K562 (cell line): ENCODE results near the gene GRIK1. TPM values are rescaled to one million over a fixed set of nuclear protein-coding genes. Genes with fewer than 3 reads are reported as not detected.

ENCODE experiments used
- ATAC-seq: fragments of 200-7000 bp; cut with Tn5 transposase; 3 replicates; pipeline ENCODE4 v1.9.1; 2020; ENCODE audit warnings: moderate library complexity
- BruUV-seq: library from RNA; stranded (reverse); fragments of 400-500 nt; replicated peaks from 2 replicates; lab custom pipeline; 2021; lab: Mats Ljungman, UMichigan
- CTCF ChIA-PET: fragments of 300-600 bp; formaldehyde crosslinking; extraction: SDS; loops from one replicate; lab custom pipeline; 2021; ENCODE audit warnings: low intra/inter-chr PET ratio; lab: Yijun Ruan, JAX
- POLR2A ChIA-PET: fragments of 300-600, 350-650 bp; sonication (Branson Sonifier 250); formaldehyde crosslinking; extraction: SDS; loops from one replicate; lab custom pipeline; 2021; ENCODE audit warnings: antibody characterized with exemption, inconsistent platforms; lab: Yijun Ruan, JAX
- DNase-seq, 4 experiments: peaks; one replicate each; pipeline versions ENCODE4 v3.0.0 to v3.0.0-alpha.2; 2011 to 2018; ENCODE audit warnings: low spot score in 3 of 4, mixed read lengths in 3 of 4; ENCODE audit errors: extremely low read depth in 1 of 4
- FAIRE-seq: peaks from 2 replicates; lab custom pipeline; 2011; peaks lifted over from hg19 to GRCh38; lab: Jason Lieb, UNC
- H2AFZ ChIP-seq: 2 replicates; pipeline ENCODE4 v1.6.0; 2011; ENCODE audit warnings: low read depth, low read length, control low read depth, inconsistent platforms
- H3K27ac ChIP-seq: fragments of 200-600 bp; 3 replicates; pipeline ENCODE4 v1.8.0; 2011; ENCODE audit warnings: low read depth, mild to moderate bottlenecking, control low read depth, inconsistent platforms, low read length, moderate library complexity, mixed read lengths; ENCODE audit errors: extremely low read depth
- H3K27me3 ChIP-seq, 2 experiments: fragments of 300-600 bp in 1 of 2; 2 replicates in 1 of 2; 3 replicates in 1 of 2; pipeline versions ENCODE4 v1.6.0 to v1.8.0; 2011; ENCODE audit warnings: inconsistent platforms in 2 of 2, low read length in 2 of 2, mild to moderate bottlenecking in 1 of 2, mixed read lengths in 1 of 2, moderate library complexity in 1 of 2; ENCODE audit not compliant: control insufficient read depth in 2 of 2, insufficient read depth in 2 of 2
- H3K36me3 ChIP-seq: fragments of 300-600 bp; 3 replicates; pipeline ENCODE4 v1.8.0; 2011; ENCODE audit warnings: mild to moderate bottlenecking, low read length, inconsistent platforms; ENCODE audit not compliant: control insufficient read depth, insufficient read depth
- H3K4me1 ChIP-seq, 2 experiments: fragments of 200-600 bp in 1 of 2; replicated peaks in 1 of 2; 2 replicates in 1 of 2; 3 replicates in 1 of 2; pipeline versions ENCODE4 v1.5.1 to v1.8.0; 2011; ENCODE audit warnings: inconsistent platforms in 2 of 2, low read length in 2 of 2, mild to moderate bottlenecking in 1 of 2, mixed read lengths in 1 of 2, moderate library complexity in 1 of 2; ENCODE audit not compliant: control insufficient read depth in 2 of 2, insufficient read depth in 2 of 2
- H3K4me2 ChIP-seq: 2 replicates; pipeline ENCODE4 v1.6.1; 2011; ENCODE audit warnings: low read length, control low read depth, inconsistent platforms, mixed read lengths; ENCODE audit not compliant: insufficient read depth
- H3K4me3 ChIP-seq: fragments of 200-600 bp; sonication (generic), shearing (Covaris generic); 2 replicates; pipeline ENCODE4 v1.5.1; 2016; ENCODE audit warnings: control low read depth, inconsistent platforms
- H3K79me2 ChIP-seq: fragments of 200-600 bp; 3 replicates; pipeline ENCODE4 v1.8.0; 2011; ENCODE audit warnings: low read length, inconsistent platforms; ENCODE audit not compliant: control insufficient read depth, insufficient read depth
- H3K9ac ChIP-seq, 2 experiments: 2 replicates each; pipeline versions ENCODE4 v1.6.0 to v1.6.1; 2011; ENCODE audit warnings: low read depth in 2 of 2, low read length in 2 of 2, control low read depth in 1 of 2, inconsistent platforms in 1 of 2, mild to moderate bottlenecking in 1 of 2, mixed read lengths in 1 of 2; ENCODE audit not compliant: insufficient read depth in 1 of 2
- H3K9me1 ChIP-seq: one replicate; pipeline ENCODE4 v1.6.0; 2011; ENCODE audit warnings: inconsistent platforms, mild to moderate bottlenecking, low read length, moderate library complexity; ENCODE audit not compliant: control insufficient read depth, insufficient read depth
- H3K9me3 ChIP-seq: replicated peaks from 2 replicates; pipeline ENCODE4 v1.5.1; 2011; ENCODE audit warnings: low read depth, low read length, inconsistent platforms; ENCODE audit not compliant: control insufficient read depth, insufficient read depth
- H4K20me1 ChIP-seq: replicated peaks from 2 replicates; pipeline ENCODE4 v1.6.1; 2011; ENCODE audit warnings: low read length, inconsistent platforms, mixed read lengths; ENCODE audit not compliant: control insufficient read depth, insufficient read depth
- ARID1B ChIP-seq: fragments of 450-650 bp; IDR thresholded peaks from 2 replicates; pipeline ENCODE4 v1.6.1; 2016; ENCODE audit warnings: antibody characterized with exemption, mild to moderate bottlenecking, inconsistent platforms
- DPF2 ChIP-seq: fragments of 450-650 bp; IDR thresholded peaks from 2 replicates; pipeline ENCODE4 v1.6.1; 2016
- EP300 ChIP-seq: IDR thresholded peaks from 2 replicates; pipeline ENCODE4 v1.6.1; 2012; ENCODE audit warnings: low read length, improper control_type of control experiment
- ETV1 ChIP-seq: fragments of 450-650 bp; conservative IDR thresholded peaks from 2 replicates; pipeline ENCODE4 v1.6.1; 2016; ENCODE audit warnings: missing genetic modification characterization, control low read depth, low read depth, missing compliant biosample characterization
- FOSL1 ChIP-seq: fragments of 200-800 bp; sonication (Bioruptor generic); conservative IDR thresholded peaks from 2 replicates; pipeline ENCODE4 v1.6.1; 2016; ENCODE audit warnings: missing genetic modification characterization, missing compliant biosample characterization
- FOXM1 ChIP-seq, 2 experiments: fragments of 450-650 bp in 1 of 2; sonication (generic) in 1 of 2; formaldehyde crosslinking in 1 of 2; IDR thresholded peaks; 2 replicates each; pipeline versions ENCODE4 v1.6.1 to v1.9.0; 2017 to 2022; ENCODE audit warnings: low read depth in 2 of 2, mild to moderate bottlenecking in 2 of 2, missing genetic modification reagents in 1 of 2, moderate library complexity in 1 of 2
- GABPB1 ChIP-seq: sonication (generic); formaldehyde crosslinking; IDR thresholded peaks from 2 replicates; pipeline ENCODE4 v1.8.0; 2022; ENCODE audit warnings: mild to moderate bottlenecking, missing genetic modification reagents
- NCOA4 ChIP-seq: fragments of 450-650 bp; IDR thresholded peaks from 2 replicates; pipeline ENCODE4 v1.6.1; 2018; ENCODE audit warnings: mild to moderate bottlenecking; ENCODE audit not compliant: partially characterized antibody
- NR2C2 ChIP-seq, 2 experiments: fragments of 200-800 bp in 1 of 2; sonication (Bioruptor generic) in 1 of 2; sonication (generic) in 1 of 2; formaldehyde crosslinking in 1 of 2; IDR thresholded peaks; 2 replicates each; pipeline versions ENCODE4 v1.6.1 to v1.8.0; 2016 to 2022; ENCODE audit warnings: mild to moderate bottlenecking in 1 of 2, missing compliant biosample characterization in 1 of 2, missing genetic modification characterization in 1 of 2, missing genetic modification reagents in 1 of 2
- SMAD1 ChIP-seq: fragments of 150-350 bp; IDR thresholded peaks from 2 replicates; pipeline ENCODE4 v1.6.1; 2014; ENCODE audit warnings: low read length, low read depth; ENCODE audit not compliant: partially characterized antibody
- SMARCA4 ChIP-seq: fragments of 450-650 bp; IDR thresholded peaks from 2 replicates; pipeline ENCODE4 v1.6.1; 2016
- SMARCE1 ChIP-seq: fragments of 450-650 bp; IDR thresholded peaks from 2 replicates; pipeline ENCODE4 v1.7.1; 2016; ENCODE audit warnings: mild to moderate bottlenecking
- SOX6 ChIP-seq: fragments of 450-650 bp; IDR thresholded peaks from 2 replicates; pipeline ENCODE4 v1.6.1; 2014; ENCODE audit warnings: mild to moderate bottlenecking
- TEAD4 ChIP-seq, 2 experiments: sonication (generic) in 1 of 2; formaldehyde crosslinking in 1 of 2; IDR thresholded peaks; 2 replicates each; pipeline versions ENCODE4 v1.6.1 to v1.8.0; 2012 to 2022; ENCODE audit warnings: borderline replicate concordance in 1 of 2, inconsistent platforms in 1 of 2, low read length in 1 of 2, mild to moderate bottlenecking in 1 of 2, missing genetic modification reagents in 1 of 2
- ZNF584 ChIP-seq: fragments of 200-800 bp; sonication (Bioruptor generic); IDR thresholded peaks from 2 replicates; pipeline ENCODE4 v1.6.1; 2016; ENCODE audit warnings: low read depth, mild to moderate bottlenecking, missing genetic modification characterization, missing compliant biosample characterization
- ZSCAN32 ChIP-seq: fragments of 450-650 bp; formaldehyde crosslinking; IDR thresholded peaks from 2 replicates; pipeline ENCODE4 v1.4.0; 2020; ENCODE audit warnings: mild to moderate bottlenecking, moderate library complexity
- WGBS: fragments of 100-300 bp; shearing (Covaris generic); methylation state at CpG from one replicate; pipeline ENCODE4 v1.1.6; 2016; ENCODE audit warnings: low coverage, mixed read lengths; ENCODE audit not compliant: insufficient coverage; ENCODE audit errors: missing lambda C conversion rate; 5-methylcytosine and 5-hydroxymethylcytosine counted together
- in situ Hi-C: fragments of 300-500 bp; cut with MboI; formaldehyde crosslinking; loops from 4 replicates; pipeline ENCODE4 v1.15.0; 2018; ENCODE audit warnings: inconsistent platforms, mixed read lengths
- intact Hi-C: fragments of 100-400 bp; cut with micrococcal nuclease; formaldehyde crosslinking; loops from 2 replicates; pipeline ENCODE4 v1.14.2; 2022
- polyA plus RNA-seq, 8 experiments: library from polyadenylated mRNA; depleted of rRNA in 4 of 8; stranded (reverse) in 5 of 8; unstranded in 3 of 8; fragments of >200 nt; fragmentation: Nextera tagmentation in 2 of 8; fragmentation: Illumina TruSeq in 1 of 8; extraction: Ambion mirVana in 2 of 8; extraction: Trizol in 1 of 8; gene quantifications; 2 replicates each; pipeline versions ENCODE4 v1.2.1 to v1.2.3, GENCODE V29; 2011 to 2014; ENCODE audit warnings: inconsistent platforms in 1 of 8, missing spikeins in 1 of 8
- total RNA-seq, 7 experiments: library from RNA; depleted of rRNA in 6 of 7; stranded (reverse); fragments of >200 nt in 6 of 7; fragmentation: Illumina TruSeq in 2 of 7; extraction: Trizol in 2 of 7; gene quantifications; 2 replicates each; pipeline versions ENCODE4 v1.2.1 to v1.2.3, GENCODE V29; 2011 to 2021; ENCODE audit warnings: low replicate concordance in 1 of 7
- TF ChIP-seq, protein P1 (sequence below), 3 experiments: IDR thresholded peaks in 2 of 3; conservative IDR thresholded peaks in 1 of 3; 2 replicates each; pipeline ENCODE4 v1.5.1; 2011 to 2012; ENCODE audit warnings: low read length in 3 of 3, mild to moderate bottlenecking in 3 of 3, control low read depth in 2 of 3, improper control_type of control experiment in 1 of 3, inconsistent platforms in 1 of 3, low read depth in 1 of 3, mixed read lengths in 1 of 3, moderate library complexity in 1 of 3; ENCODE audit not compliant: insufficient read depth in 2 of 3

The GRIK1 gene
- total and polyA plus RNA-seq, 9 of the 15 experiments (the other 6 are each of a cell fraction or from before 2014, with no cell fraction given): 0.17 to 2.8 (median 0.53) TPM

- TF ChIP-seq, protein P1, sequence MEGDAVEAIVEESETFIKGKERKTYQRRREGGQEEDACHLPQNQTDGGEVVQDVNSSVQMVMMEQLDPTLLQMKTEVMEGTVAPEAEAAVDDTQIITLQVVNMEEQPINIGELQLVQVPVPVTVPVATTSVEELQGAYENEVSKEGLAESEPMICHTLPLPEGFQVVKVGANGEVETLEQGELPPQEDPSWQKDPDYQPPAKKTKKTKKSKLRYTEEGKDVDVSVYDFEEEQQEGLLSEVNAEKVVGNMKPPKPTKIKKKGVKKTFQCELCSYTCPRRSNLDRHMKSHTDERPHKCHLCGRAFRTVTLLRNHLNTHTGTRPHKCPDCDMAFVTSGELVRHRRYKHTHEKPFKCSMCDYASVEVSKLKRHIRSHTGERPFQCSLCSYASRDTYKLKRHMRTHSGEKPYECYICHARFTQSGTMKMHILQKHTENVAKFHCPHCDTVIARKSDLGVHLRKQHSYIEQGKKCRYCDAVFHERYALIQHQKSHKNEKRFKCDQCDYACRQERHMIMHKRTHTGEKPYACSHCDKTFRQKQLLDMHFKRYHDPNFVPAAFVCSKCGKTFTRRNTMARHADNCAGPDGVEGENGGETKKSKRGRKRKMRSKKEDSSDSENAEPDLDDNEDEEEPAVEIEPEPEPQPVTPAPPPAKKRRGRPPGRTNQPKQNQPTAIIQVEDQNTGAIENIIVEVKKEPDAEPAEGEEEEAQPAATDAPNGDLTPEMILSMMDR (IDR thresholded peaks at IDR 0.05 in 2 of 3, conservative IDR thresholded peaks at IDR 0.05 in 1 of 3; ENCODE audit: insufficient read depth in 2 of 3, low read depth in 1 of 3, low read length in 3 of 3): 0 out of 6 replicates have a peak, but pooled peaks of 1 of the 3 experiments have one; percentile 5
These were observed 272.1 kb downstream of the GRIK1 start (continued) for GRCh38 chr21:29667651-29668050.

- no peaks in the 10 kb centered on the region for H3K27me3 ChIP-seq
- H3K79me2 ChIP-seq: no peaks in the 10 kb centered on the region
- H3K4me2 ChIP-seq: no peak overlapping the region
- no peaks in the 10 kb centered on the region for H3K9me1 ChIP-seq
- no peak for ATAC-seq
- TF ChIP-seq NCOA4 (no peak), GABPB1 (CRISPR knock-in tag) (no peak), FOXM1 (IDR thresholded peaks at IDR 0.05; ENCODE audit: low read depth) (0 out of 2 replicates have a peak, but pooled peaks have one; percentile 55), FOXM1 (CRISPR knock-in tag; IDR thresholded peaks at IDR 0.05; ENCODE audit: low read depth) (no peak), SOX6 (0 out of 2 replicates have a peak, but pooled peaks have one; percentile 6), FOSL1 (0 out of 2 replicates have a peak, but pooled peaks have one; percentile 14), SMARCE1 (peak; percentile 80; the same call in 1 of the 2 replicates), EP300 (peak; percentile 12; the same call in 1 of the 2 replicates), DPF2 (0 out of 2 replicates have a peak, but pooled peaks have one; percentile 36), SMAD1 (no peak), ARID1B (peak; percentile 42; the same call in 1 of the 2 replicates), TEAD4 (IDR thresholded peaks at IDR 0.05; ENCODE audit: low read length) (peak; percentile 29; the same call in 1 of the 2 replicates), TEAD4 (CRISPR knock-in tag; IDR thresholded peaks at IDR 0.05; ENCODE audit: borderline replicate concordance) (no peak), ETV1 (tag) (peak; percentile 52), NR2C2 (CRISPR knock-in tag; IDR thresholded peaks at IDR 0.05) (no peak), NR2C2 (tag; IDR thresholded peaks at IDR 0.05) (no peak), SMARCA4 (peak; percentile 54; the same call in 1 of the 2 replicates), ZNF584 (CRISPR knock-in tag) (peak; percentile 35; the same call in 1 of the 2 replicates), ZSCAN32 (CRISPR knock-in tag) (no peak)
- peaks cover 8% of the 10 kb centered on the region for H3K36me3 ChIP-seq
- no peak overlapping the region for H3K27ac ChIP-seq
- BruUV-seq: no TSS peak
- intact Hi-C loops: no loop called here
- H2AFZ ChIP-seq: no peak overlapping the region
- ChIA-PET CTCF (no interaction called here), POLR2A (no interaction called here)
- WGBS: 5% methylated on average over 1 of the region's 1 CpG
- no peak for DNase-seq
- in situ Hi-C loops: no loop called here
- peaks cover 0 to 16% of the 10 kb centered on the region in 2 experiments; a peak in 3 of 5 replicates for H3K4me1 ChIP-seq
- no peak overlapping the region for H3K4me3 ChIP-seq
- H4K20me1 ChIP-seq: no peaks in the 10 kb centered on the region
- FAIRE-seq: no peak
- peaks cover 21% of the 10 kb centered on the region for H3K9me3 ChIP-seq
- H3K9ac ChIP-seq: no peak overlapping the region
These were observed 275.2 kb downstream of the GRIK1 start for GRCh38 chr21:29664615-29665014.
